DOHH2 (cell line): ENCODE data around the gene ANO4.

Source experiments
- EZH2phosphoT487 ChIP-seq: fragments of 200-600 bp; sonication (generic); IDR thresholded peaks from 2 replicates; pipeline ENCODE4 v1.6.1; 2017; ENCODE audit warnings: borderline replicate concordance, mild to moderate bottlenecking, antibody characterized with exemption, low read length, moderate library complexity, mixed read lengths
- TF ChIP-seq, protein P1 (sequence below): fragments of 200-600 bp; sonication (generic); IDR thresholded peaks from one replicate; pipeline ENCODE4 v1.5.1; 2014; ENCODE audit warnings: antibody characterized with exemption, mild to moderate bottlenecking, low read depth, low read length; ENCODE audit not compliant: poor library complexity, severe bottlenecking

DNA sequence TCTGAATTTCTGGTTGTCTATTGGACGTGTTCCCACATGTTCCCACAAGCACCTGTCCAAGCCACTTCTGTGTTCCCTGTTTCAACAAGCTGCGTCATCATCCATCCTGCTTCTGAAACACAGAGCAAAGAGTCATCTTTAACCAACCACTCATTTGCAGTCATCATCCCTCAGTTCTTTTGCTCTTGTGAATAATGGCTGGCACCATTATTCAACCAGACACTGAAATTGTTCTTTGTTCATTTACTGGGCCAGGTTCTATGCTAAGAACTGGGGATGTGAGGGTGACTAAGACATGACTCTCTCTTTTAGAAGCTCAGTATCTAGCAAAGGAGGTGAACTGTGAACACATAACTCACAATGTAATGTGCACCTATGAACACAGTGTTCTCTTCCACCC, 40.7 kb upstream of the ANO4 start:
- TF ChIP-seq, protein P1, sequence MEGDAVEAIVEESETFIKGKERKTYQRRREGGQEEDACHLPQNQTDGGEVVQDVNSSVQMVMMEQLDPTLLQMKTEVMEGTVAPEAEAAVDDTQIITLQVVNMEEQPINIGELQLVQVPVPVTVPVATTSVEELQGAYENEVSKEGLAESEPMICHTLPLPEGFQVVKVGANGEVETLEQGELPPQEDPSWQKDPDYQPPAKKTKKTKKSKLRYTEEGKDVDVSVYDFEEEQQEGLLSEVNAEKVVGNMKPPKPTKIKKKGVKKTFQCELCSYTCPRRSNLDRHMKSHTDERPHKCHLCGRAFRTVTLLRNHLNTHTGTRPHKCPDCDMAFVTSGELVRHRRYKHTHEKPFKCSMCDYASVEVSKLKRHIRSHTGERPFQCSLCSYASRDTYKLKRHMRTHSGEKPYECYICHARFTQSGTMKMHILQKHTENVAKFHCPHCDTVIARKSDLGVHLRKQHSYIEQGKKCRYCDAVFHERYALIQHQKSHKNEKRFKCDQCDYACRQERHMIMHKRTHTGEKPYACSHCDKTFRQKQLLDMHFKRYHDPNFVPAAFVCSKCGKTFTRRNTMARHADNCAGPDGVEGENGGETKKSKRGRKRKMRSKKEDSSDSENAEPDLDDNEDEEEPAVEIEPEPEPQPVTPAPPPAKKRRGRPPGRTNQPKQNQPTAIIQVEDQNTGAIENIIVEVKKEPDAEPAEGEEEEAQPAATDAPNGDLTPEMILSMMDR, result no peak
- TF ChIP-seq EZH2phosphoT487, result no peak
